B cell (primary cell): ENCODE data around the gene LRP1. TPM values are rescaled to one million over a fixed set of nuclear protein-coding genes. Genes with fewer than 3 reads are reported as not detected.

Experiments
- ATAC-seq: fragments of 200-7000 bp; cut with Tn5 transposase; one replicate; pipeline ENCODE4 v1.10.0; 2021; ENCODE audit warnings: low read depth, mild to moderate bottlenecking, moderate number of reproducible peaks, moderate library complexity
- CTCF ChIA-PET: fragments of 350-600 bp; sonication (Branson Sonifier 250); formaldehyde crosslinking; loops from one replicate; lab custom pipeline; 2021; ENCODE audit warnings: antibody characterized with exemption, inconsistent platforms; lab: Charles Lee
- POLR2A ChIA-PET: fragments of 350-600 bp; sonication (Branson Sonifier 250); formaldehyde crosslinking; loops from one replicate; lab custom pipeline; 2021; ENCODE audit warnings: antibody characterized with exemption; lab: Charles Lee
- DNase-seq: peaks from one replicate; pipeline ENCODE4 v3.0.0; 2013
- H2AFZ ChIP-seq: 2 replicates; pipeline ENCODE4 v1.6.1; 2012; ENCODE audit warnings: mild to moderate bottlenecking, low read depth, low read length; ENCODE audit not compliant: insufficient read depth, poor library complexity, severe bottlenecking
- H3K27ac ChIP-seq, 2 donors: 1 replicate in 1 of 2; 2 replicates in 1 of 2; pipeline ENCODE4 v1.5.1; 2012 to 2013; ENCODE audit warnings: low read length in 2 of 2, mild to moderate bottlenecking in 2 of 2, moderate library complexity in 1 of 2
- H3K27me3 ChIP-seq, 4 experiments: fragments of 200-600 bp in 1 of 4; sonication (generic) in 1 of 4; replicated peaks in 1 of 4; 1 replicate in 2 of 4; 2 replicates in 2 of 4; pipeline versions ENCODE4 v1.6.1 to v1.7.0; 2013 to 2016; ENCODE audit warnings: low read length in 3 of 4, mild to moderate bottlenecking in 2 of 4, mixed read lengths in 1 of 4, moderate library complexity in 1 of 4; ENCODE audit not compliant: insufficient read depth in 4 of 4, control insufficient read depth in 3 of 4; ENCODE audit errors: control extremely low read depth in 1 of 4
- H3K36me3 ChIP-seq, 2 experiments: replicated peaks in 1 of 2; 1 replicate in 1 of 2; 2 replicates in 1 of 2; pipeline versions ENCODE4 v1.6.1 to v1.7.1; 2013; ENCODE audit warnings: low read length in 1 of 2; ENCODE audit not compliant: insufficient read depth in 2 of 2, control insufficient read depth in 1 of 2; ENCODE audit errors: control extremely low read depth in 1 of 2, extremely low read depth in 1 of 2
- H3K4me1 ChIP-seq, 2 donors: fragments of 200-600 bp in 1 of 2; sonication (generic) in 1 of 2; 1 replicate in 1 of 2; 2 replicates in 1 of 2; pipeline versions ENCODE4 v1.5.1 to v1.6.1; 2013 to 2017; ENCODE audit warnings: low read length in 2 of 2; ENCODE audit not compliant: control insufficient read depth in 2 of 2, insufficient read depth in 2 of 2
- H3K4me2 ChIP-seq: replicated peaks from 2 replicates; pipeline ENCODE3; 2012; ENCODE audit warnings: mild to moderate bottlenecking, low read depth, low read length; ENCODE audit not compliant: poor library complexity, severe bottlenecking
- H3K4me3 ChIP-seq, 5 experiments: fragments of 200-600 bp in 1 of 5; sonication (generic) in 1 of 5; 1 replicate in 3 of 5; 2 replicates in 2 of 5; pipeline versions ENCODE4 v1.5.1 to v1.7.0; 2011 to 2016; ENCODE audit warnings: low read length in 4 of 5, mild to moderate bottlenecking in 4 of 5, low read depth in 2 of 5, control low read depth in 1 of 5, moderate library complexity in 1 of 5; ENCODE audit not compliant: insufficient read depth in 1 of 5; ENCODE audit errors: control extremely low read depth in 1 of 5, extremely low read depth in 1 of 5
- H3K79me2 ChIP-seq: fragments of 200-600 bp; sonication (generic); one replicate; pipeline ENCODE4 v1.6.0; 2016; ENCODE audit warnings: low read length; ENCODE audit not compliant: control insufficient read depth, insufficient read depth
- H3K9ac ChIP-seq: fragments of 200-600 bp; sonication (generic); 2 replicates; pipeline ENCODE4 v1.6.1; 2017; ENCODE audit warnings: mild to moderate bottlenecking, low read length, moderate library complexity
- H3K9me3 ChIP-seq, 3 donors: one replicate each; pipeline versions ENCODE4 v1.6.1 to v1.7.1; 2013; ENCODE audit warnings: low read length in 2 of 3; ENCODE audit not compliant: control insufficient read depth in 2 of 3, insufficient read depth in 1 of 3; ENCODE audit errors: control extremely low read depth in 1 of 3
- H4K20me1 ChIP-seq: 2 replicates; pipeline ENCODE4 v1.6.0; 2012; ENCODE audit warnings: mild to moderate bottlenecking, low read length; ENCODE audit not compliant: insufficient read depth, control insufficient read depth, poor library complexity, severe bottlenecking
- H3K27ac Mint-ChIP-seq: one replicate; pipeline ENCODE4 v1.8.0; 2021; ENCODE audit warnings: mixed read lengths
- H3K27me3 Mint-ChIP-seq: one replicate; pipeline ENCODE4 v1.8.0; 2021; ENCODE audit warnings: mixed read lengths
- H3K4me1 Mint-ChIP-seq: one replicate; pipeline ENCODE4 v1.8.0; 2021; ENCODE audit warnings: mixed read lengths
- H3K4me3 Mint-ChIP-seq: one replicate; pipeline ENCODE4 v1.8.0; 2021; ENCODE audit warnings: mixed read lengths
- H3K9me3 Mint-ChIP-seq: one replicate; pipeline ENCODE4 v1.8.0; 2022; ENCODE audit warnings: mixed read lengths; ENCODE audit not compliant: insufficient read depth
- EZH2 ChIP-seq: IDR thresholded peaks from 2 replicates; pipeline ENCODE4 v1.6.1; 2012; ENCODE audit warnings: borderline replicate concordance, low read depth, mild to moderate bottlenecking, moderate library complexity, low read length; ENCODE audit not compliant: insufficient read depth, poor library complexity, severe bottlenecking
- WGBS: methylation state at CpG from one replicate; pipeline ENCODE4 v1.1.5; 2013; ENCODE audit warnings: missing lambda C conversion rate; ENCODE audit not compliant: insufficient coverage; 5-methylcytosine and 5-hydroxymethylcytosine counted together
- intact Hi-C: fragments of 100-400 bp; cut with micrococcal nuclease; formaldehyde crosslinking; loops from one replicate; pipeline ENCODE4 v1.10.0; 2022
- polyA plus RNA-seq: library from polyadenylated mRNA; depleted of rRNA; stranded (reverse); fragments of >200 nt; gene quantifications from 2 replicates; pipeline ENCODE4 v1.2.3, GENCODE V29; 2012
- total RNA-seq, 2 donors: library from RNA; stranded (reverse); fragments of 120-200 nt in 1 of 2; gene quantifications; 1 replicate in 1 of 2; 2 replicates in 1 of 2; pipeline versions ENCODE4 v1.2.3 to v1.2.4, GENCODE V29; 2013 to 2022
- TF ChIP-seq, protein P1 (sequence below): fragments of 200-600 bp; IDR thresholded peaks from one replicate; pipeline ENCODE4 v1.8.0; 2022; ENCODE audit warnings: antibody characterized with exemption, mild to moderate bottlenecking

Gene LRP1
- total and polyA plus RNA-seq, 2 donors (not counting 1 experiment from before 2014, with no cell fraction given) = 2.0 to 4.1 TPM

DNA sequence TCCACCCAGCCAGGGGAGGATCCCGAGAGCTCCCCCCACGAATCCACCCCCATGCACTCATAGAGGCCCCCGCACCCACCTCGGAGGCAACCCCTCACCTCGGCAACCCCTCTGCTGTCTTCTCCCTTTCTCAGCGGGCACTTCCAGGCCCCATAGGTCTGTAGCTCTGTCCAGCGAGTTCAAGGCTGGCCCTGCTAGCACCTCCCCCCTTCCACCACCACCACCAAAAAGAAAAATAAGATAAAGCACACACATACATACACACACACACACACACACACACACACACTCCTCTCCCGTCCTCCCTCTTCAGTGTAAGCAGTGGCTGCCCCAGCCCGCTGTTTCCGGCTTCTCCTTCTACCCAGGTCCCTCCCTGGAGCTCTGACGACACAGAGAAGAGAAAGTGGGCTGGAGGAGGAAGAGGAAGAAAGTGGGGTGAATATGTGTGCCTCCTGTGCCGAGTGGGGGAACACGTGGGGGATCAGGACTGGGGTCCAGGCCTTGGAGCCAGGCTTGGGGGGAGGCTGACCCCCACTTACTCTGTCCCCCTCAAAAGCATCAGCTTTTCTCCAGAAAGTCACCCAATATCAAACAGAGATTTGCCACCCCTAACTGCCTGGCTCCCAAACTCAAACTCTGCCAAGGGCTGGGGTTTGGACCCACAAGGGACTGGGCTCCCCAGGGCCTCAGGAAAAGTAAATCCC is 17.1 kb upstream of the LRP1 start, which contains the start of gene STAT6:
TSS of gene STAT6 (minus strand) at position 332 of the 704 bp plus-strand sequence. CDS start 3,084 bp downstream, outside the sequence.
- peaks cover 2 to 34% of the 10 kb centered on the region in 2 experiments for H3K36me3 ChIP-seq
- H3K79me2 ChIP-seq = peaks cover 67% of the 10 kb centered on the region
- no peaks in the 10 kb centered on the region for H3K9me3 ChIP-seq
- no peaks in the 10 kb centered on the region for H3K27me3 ChIP-seq
- peak within 1 kb of the TSS; percentile 60 for H2AFZ ChIP-seq
- Mint-ChIP-seq H3K9me3 (no peaks in the 10 kb centered on the region), H3K4me1 (peaks cover 43% of the 10 kb centered on the region), H3K27ac (peak within 1 kb of the TSS; percentile 98), H3K4me3 (peak within 1 kb of the TSS; percentile 99), H3K27me3 (no peaks in the 10 kb centered on the region)
- intact Hi-C loops = loop anchor here (2.0 to 5.0 kb wide), 3 partner anchors 32 to 346 kb away; partner anchors contain the start of genes GLI1, INHBE and NEMP1
- CTCF ChIA-PET = interaction anchor here (0.6 to 14.2 kb wide), 33 partner anchors 9 to 993 kb away, joined by 3 to 420 read pairs (median 8); partner anchors contain the start of genes HSD17B6, NAB2, NACA and NEMP1
- peak within 1 kb of the TSS; percentile 93 for H3K9ac ChIP-seq
- peak within 1 kb of the TSS; percentile 96 to 100 for H3K27ac ChIP-seq
- POLR2A ChIA-PET = interaction anchor here (0.6 to 5.0 kb wide), 27 partner anchors 8 to 1184 kb away, joined by 3 to 139 read pairs (median 6); partner anchors contain the start of genes ANKRD52, ARHGAP9, BAZ2A and ESYT1
- H3K4me1 ChIP-seq = peaks cover 20 to 40% of the 10 kb centered on the region in 2 donors
- DNase-seq (peak; percentile 92), ATAC-seq (peak; percentile 60)
- H4K20me1 ChIP-seq = peaks cover 41% of the 10 kb centered on the region
- 0% methylated on average over 6 of the region's 13 CpGs for WGBS
- peak within 1 kb of the TSS; percentile 96 for H3K4me2 ChIP-seq
- H3K4me3 ChIP-seq = peak within 1 kb of the TSS; percentile 87 to 100 (median 100)
- no peak for TF ChIP-seq EZH2
- TF ChIP-seq, protein P1, sequence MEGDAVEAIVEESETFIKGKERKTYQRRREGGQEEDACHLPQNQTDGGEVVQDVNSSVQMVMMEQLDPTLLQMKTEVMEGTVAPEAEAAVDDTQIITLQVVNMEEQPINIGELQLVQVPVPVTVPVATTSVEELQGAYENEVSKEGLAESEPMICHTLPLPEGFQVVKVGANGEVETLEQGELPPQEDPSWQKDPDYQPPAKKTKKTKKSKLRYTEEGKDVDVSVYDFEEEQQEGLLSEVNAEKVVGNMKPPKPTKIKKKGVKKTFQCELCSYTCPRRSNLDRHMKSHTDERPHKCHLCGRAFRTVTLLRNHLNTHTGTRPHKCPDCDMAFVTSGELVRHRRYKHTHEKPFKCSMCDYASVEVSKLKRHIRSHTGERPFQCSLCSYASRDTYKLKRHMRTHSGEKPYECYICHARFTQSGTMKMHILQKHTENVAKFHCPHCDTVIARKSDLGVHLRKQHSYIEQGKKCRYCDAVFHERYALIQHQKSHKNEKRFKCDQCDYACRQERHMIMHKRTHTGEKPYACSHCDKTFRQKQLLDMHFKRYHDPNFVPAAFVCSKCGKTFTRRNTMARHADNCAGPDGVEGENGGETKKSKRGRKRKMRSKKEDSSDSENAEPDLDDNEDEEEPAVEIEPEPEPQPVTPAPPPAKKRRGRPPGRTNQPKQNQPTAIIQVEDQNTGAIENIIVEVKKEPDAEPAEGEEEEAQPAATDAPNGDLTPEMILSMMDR = no peak
